ENCODE results near the gene NLRP7. TPM values are rescaled to one million over a fixed set of nuclear protein-coding genes. Genes with fewer than 3 reads are reported as not detected.
A peak's percentile ranks its signal among the peaks of the same experiment; 100 is the strongest.
"Not testable (repeated sequence)": the region's sequence is repeated elsewhere in the genome, so short reads cannot be mapped to it uniquely, and the experiment has no call there.

Gene NLRP7
- total RNA-seq, 1 donor, result not detected

GRCh38 chr19:54937926-54938325 lies 9.4 kb downstream of the NLRP7 start:
- no peak for DNase-seq (ENCODE audit: low read depth)
- no peak overlapping the region for H3K4me3 ChIP-seq (ENCODE audit: low read depth, low read length)
- TF ChIP-seq CTCF (IDR thresholded peaks at IDR 0.05; ENCODE audit: insufficient read depth, low read depth, low read length), result no peak

GRCh38 chr19:54928299-54928698 lies 19.0 kb downstream of the NLRP7 start:
- no peak for TF ChIP-seq CTCF (IDR thresholded peaks at IDR 0.05; ENCODE audit: insufficient read depth, low read depth, low read length)

GRCh38 chr19:54923276-54923675 lies 24.1 kb downstream of the NLRP7 start:
- no peak for DNase-seq (ENCODE audit: low read depth)
- H3K4me3 ChIP-seq (ENCODE audit: low read depth, low read length), result no peak overlapping the region
- TF ChIP-seq CTCF (IDR thresholded peaks at IDR 0.05; ENCODE audit: insufficient read depth, low read depth, low read length), result no peak

More at GRCh38 chr19:54928299-54928698, 19.0 kb downstream of the NLRP7 start:
- no peak for DNase-seq (ENCODE audit: low read depth)
- H3K4me3 ChIP-seq (ENCODE audit: low read depth, low read length), result no peak overlapping the region

GRCh38 chr19:54921082-54921481 lies 26.2 kb downstream of the NLRP7 start:
- no peak for TF ChIP-seq CTCF (IDR thresholded peaks at IDR 0.05; ENCODE audit: insufficient read depth, low read depth, low read length)
- no peak for DNase-seq (ENCODE audit: low read depth)
- H3K4me3 ChIP-seq (ENCODE audit: low read depth, low read length), result no peak overlapping the region

GRCh38 chr19:54919646-54920563 lies 27.4 kb downstream of the NLRP7 start:
- not testable (repeated sequence) for H3K4me3 ChIP-seq (ENCODE audit: low read depth, low read length); DNase-seq (ENCODE audit: low read depth)
- peak; percentile 10 for TF ChIP-seq CTCF (IDR thresholded peaks at IDR 0.05; ENCODE audit: insufficient read depth, low read depth, low read length)

GRCh38 chr19:54918499-54918898 lies 28.8 kb downstream of the NLRP7 start:
- no peak for DNase-seq (ENCODE audit: low read depth)
- no peak for TF ChIP-seq CTCF (IDR thresholded peaks at IDR 0.05; ENCODE audit: insufficient read depth, low read depth, low read length)
- H3K4me3 ChIP-seq (ENCODE audit: low read depth, low read length), result no peak overlapping the region

Measured in fibroblast of villous mesenchyme (primary cell).